Measurements from ENCODE around the gene GSTA4. TPM values are rescaled to one million over a fixed set of nuclear protein-coding genes. Genes with fewer than 3 reads are reported as not detected.

GSTA4 gene
- total and polyA plus RNA-seq, 2 of the 13 experiments (the other 11 are each of a cell fraction or from before 2014, with no cell fraction given): 34.1 to 53.6 TPM

- no peak for TF ChIP-seq ZNF101 (CRISPR knock-in tag; IDR thresholded peaks at IDR 0.05; ENCODE audit: borderline replicate concordance, low read depth)
- TF ChIP-seq ZNF572 (CRISPR knock-in tag; IDR thresholded peaks at IDR 0.05): no peak
- no peak for TF ChIP-seq ZUFSP (CRISPR knock-in tag; IDR thresholded peaks at IDR 0.05; ENCODE audit: borderline replicate concordance)
- no peak for TF ChIP-seq ZNF235 (CRISPR knock-in tag; IDR thresholded peaks at IDR 0.05; ENCODE audit: borderline replicate concordance)
- no peak for TF ChIP-seq TGIF2 (CRISPR knock-in tag; IDR thresholded peaks at IDR 0.05)
- TF ChIP-seq ZNF761 (CRISPR knock-in tag; conservative IDR thresholded peaks at IDR 0.05): no peak
- no peak; the same call in 1 of the 2 replicates for TF ChIP-seq UBTF (CRISPR knock-in tag; IDR thresholded peaks at IDR 0.05)
- TF ChIP-seq AKAP8 (CRISPR knock-in tag; IDR thresholded peaks at IDR 0.05): no peak
- TF ChIP-seq NRL (CRISPR knock-in tag; IDR thresholded peaks at IDR 0.05; ENCODE audit: borderline replicate concordance): no peak
- no peak for TF ChIP-seq ZNF275 (CRISPR knock-in tag; IDR thresholded peaks at IDR 0.05; ENCODE audit: borderline replicate concordance)
- TF ChIP-seq ZNF276 (CRISPR knock-in tag; IDR thresholded peaks at IDR 0.05; ENCODE audit: low read depth): no peak
- TF ChIP-seq SYNCRIP (IDR thresholded peaks at IDR 0.05; ENCODE audit: insufficient read depth, low read depth, low read length): no peak
- TF ChIP-seq ZNF547 (CRISPR knock-in tag; IDR thresholded peaks at IDR 0.05): no peak
- peak; percentile 68; the same call in 1 of the 2 replicates for TF ChIP-seq TEAD2 (CRISPR knock-in tag; IDR thresholded peaks at IDR 0.05)
- TF ChIP-seq ZNF569 (CRISPR knock-in tag; IDR thresholded peaks at IDR 0.05; ENCODE audit: borderline replicate concordance): no peak
- TF ChIP-seq ZNF234 (CRISPR knock-in tag; conservative IDR thresholded peaks at IDR 0.05): no peak
- no peak for TF ChIP-seq ZNF781 (CRISPR knock-in tag; IDR thresholded peaks at IDR 0.05; ENCODE audit: borderline replicate concordance, not compliant biosample characterization)
- 0 out of 2 replicates have a peak, but pooled peaks have one; percentile 9 for TF ChIP-seq GATAD2A (CRISPR knock-in tag; IDR thresholded peaks at IDR 0.05)
- TF ChIP-seq ZNF136 (CRISPR knock-in tag; IDR thresholded peaks at IDR 0.05; ENCODE audit: low read depth): no peak
- TF ChIP-seq REPIN1 (CRISPR knock-in tag; IDR thresholded peaks at IDR 0.05; ENCODE audit: borderline replicate concordance, low read depth): no peak; the same call in 1 of the 2 replicates
- TF ChIP-seq ZNF24 (IDR thresholded peaks at IDR 0.05): no peak
- TF ChIP-seq CHD4 (IDR thresholded peaks at IDR 0.05; ENCODE audit: borderline replicate concordance, low read length): no peak
Observed at GRCh38 chr6:52994031-52994838, 849 bp downstream of the GSTA4 start (continued).
